ENCODE data around the gene VOPP1.

Gene VOPP1

GRCh38 chr7:55440040-55440690 lies 132.1 kb downstream of the VOPP1 start:
- Histone ChIP-seq H3K27me3 (ENCODE audit: control insufficient read depth, insufficient read depth, low read length, poor library complexity, severe bottlenecking) (no peaks in the 10 kb centered on the region), H3K4me3 (ENCODE audit: insufficient read depth, low read depth, low read length) (no peak overlapping the region), H3K9me3 (ENCODE audit: control insufficient read depth, low read length) (no peaks in the 10 kb centered on the region), H3K27ac (ENCODE audit: insufficient read depth, low read depth, low read length, poor library complexity, severe bottlenecking) (no peak overlapping the region), H3K4me1 (ENCODE audit: control insufficient read depth, insufficient read depth, low read length) (no peaks in the 10 kb centered on the region), H3K36me3 (ENCODE audit: control insufficient read depth, insufficient read depth, low read length) (no peaks in the 10 kb centered on the region)
- 93% methylated on average over 13 of the region's 13 CpGs for WGBS, 2 experiments

- H3K9me3 ChIP-seq (ENCODE audit: control insufficient read depth, low read length), result no peaks in the 10 kb centered on the region
- no peaks in the 10 kb centered on the region for H3K36me3 ChIP-seq (ENCODE audit: control insufficient read depth, insufficient read depth, low read length)
- H3K4me1 ChIP-seq (ENCODE audit: control insufficient read depth, insufficient read depth, low read length), result no peaks in the 10 kb centered on the region
- no peaks in the 10 kb centered on the region for H3K27me3 ChIP-seq (ENCODE audit: control insufficient read depth, insufficient read depth, low read length, poor library complexity, severe bottlenecking)
- WGBS, 2 experiments, result 88 to 90% methylated on average over 10 of the region's 10 CpGs
- no peak overlapping the region for H3K4me3 ChIP-seq (ENCODE audit: insufficient read depth, low read depth, low read length)
- H3K27ac ChIP-seq (ENCODE audit: insufficient read depth, low read depth, low read length, poor library complexity, severe bottlenecking), result no peak overlapping the region
Measured at GRCh38 chr7:55439627-55440026, 132.7 kb downstream of the VOPP1 start.

DNA sequence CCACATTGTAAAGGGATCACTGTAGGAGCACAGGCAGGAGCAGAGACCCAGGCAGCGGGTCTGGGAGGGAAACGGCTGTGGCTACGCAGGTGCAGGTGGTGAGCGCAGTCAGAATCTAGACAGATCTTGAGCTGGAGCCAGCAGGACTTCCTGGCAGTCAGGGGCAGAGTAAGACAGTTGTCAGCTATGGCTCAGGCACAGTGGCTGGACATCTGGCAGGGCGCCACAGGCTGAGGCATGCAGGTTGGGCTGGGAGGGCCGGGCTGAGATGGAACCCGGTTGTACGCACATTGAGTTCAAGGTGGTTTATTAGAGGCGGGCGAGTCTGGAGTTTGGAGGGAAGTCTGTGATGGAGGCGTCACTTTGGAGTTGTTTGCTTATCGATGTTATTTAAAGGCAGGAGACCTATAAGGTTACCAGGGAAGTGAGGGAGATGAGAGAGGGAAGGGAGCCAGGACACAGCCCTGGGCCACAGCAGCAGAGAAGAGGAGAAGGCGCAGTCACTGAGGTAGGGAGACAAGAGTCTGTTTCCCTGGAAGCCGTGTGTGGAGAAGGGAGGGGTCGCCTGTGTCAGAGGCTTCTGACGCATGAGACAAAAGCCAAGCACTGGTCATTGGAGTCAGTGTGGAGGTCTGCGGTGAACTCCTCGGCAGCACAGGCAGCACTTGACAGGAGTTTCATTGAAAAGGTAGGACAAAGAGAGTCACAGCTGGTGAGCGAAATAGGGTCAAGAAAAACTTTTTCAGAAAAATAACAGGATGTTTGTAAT lies 133.4 kb downstream of the VOPP1 start:
- H3K4me1 ChIP-seq (ENCODE audit: control insufficient read depth, insufficient read depth, low read length), result no peaks in the 10 kb centered on the region
- no peaks in the 10 kb centered on the region for H3K9me3 ChIP-seq (ENCODE audit: control insufficient read depth, low read length)
- H3K4me3 ChIP-seq (ENCODE audit: insufficient read depth, low read depth, low read length), result no peak overlapping the region
- no peaks in the 10 kb centered on the region for H3K27me3 ChIP-seq (ENCODE audit: control insufficient read depth, insufficient read depth, low read length, poor library complexity, severe bottlenecking)
- no peak overlapping the region for H3K27ac ChIP-seq (ENCODE audit: insufficient read depth, low read depth, low read length, poor library complexity, severe bottlenecking)
- 82 to 85% methylated on average over 19 of the region's 19 CpGs for WGBS, 2 experiments
- H3K36me3 ChIP-seq (ENCODE audit: control insufficient read depth, insufficient read depth, low read length), result no peaks in the 10 kb centered on the region

- Histone ChIP-seq H3K4me3 (ENCODE audit: insufficient read depth, low read depth, low read length) (no peak overlapping the region), H3K36me3 (ENCODE audit: control insufficient read depth, insufficient read depth, low read length) (no peaks in the 10 kb centered on the region), H3K9me3 (ENCODE audit: control insufficient read depth, low read length) (no peaks in the 10 kb centered on the region), H3K27me3 (ENCODE audit: control insufficient read depth, insufficient read depth, low read length, poor library complexity, severe bottlenecking) (no peaks in the 10 kb centered on the region), H3K4me1 (ENCODE audit: control insufficient read depth, insufficient read depth, low read length) (no peaks in the 10 kb centered on the region), H3K27ac (ENCODE audit: insufficient read depth, low read depth, low read length, poor library complexity, severe bottlenecking) (no peak overlapping the region)
- WGBS, 2 experiments, result 91 to 96% methylated on average over 13 of the region's 13 CpGs
Measured at GRCh38 chr7:55438085-55438756, 134.1 kb downstream of the VOPP1 start.

GRCh38 chr7:55437375-55437774 lies 134.9 kb downstream of the VOPP1 start:
- H3K4me1 ChIP-seq (ENCODE audit: control insufficient read depth, insufficient read depth, low read length), result no peaks in the 10 kb centered on the region
- H3K27ac ChIP-seq (ENCODE audit: insufficient read depth, low read depth, low read length, poor library complexity, severe bottlenecking), result no peak overlapping the region
- WGBS, 2 experiments, result 88 to 93% methylated on average over 1 of the region's 1 CpG
- H3K4me3 ChIP-seq (ENCODE audit: insufficient read depth, low read depth, low read length), result no peak overlapping the region
- H3K9me3 ChIP-seq (ENCODE audit: control insufficient read depth, low read length), result no peaks in the 10 kb centered on the region
- no peaks in the 10 kb centered on the region for H3K27me3 ChIP-seq (ENCODE audit: control insufficient read depth, insufficient read depth, low read length, poor library complexity, severe bottlenecking)
- no peaks in the 10 kb centered on the region for H3K36me3 ChIP-seq (ENCODE audit: control insufficient read depth, insufficient read depth, low read length)

DNA sequence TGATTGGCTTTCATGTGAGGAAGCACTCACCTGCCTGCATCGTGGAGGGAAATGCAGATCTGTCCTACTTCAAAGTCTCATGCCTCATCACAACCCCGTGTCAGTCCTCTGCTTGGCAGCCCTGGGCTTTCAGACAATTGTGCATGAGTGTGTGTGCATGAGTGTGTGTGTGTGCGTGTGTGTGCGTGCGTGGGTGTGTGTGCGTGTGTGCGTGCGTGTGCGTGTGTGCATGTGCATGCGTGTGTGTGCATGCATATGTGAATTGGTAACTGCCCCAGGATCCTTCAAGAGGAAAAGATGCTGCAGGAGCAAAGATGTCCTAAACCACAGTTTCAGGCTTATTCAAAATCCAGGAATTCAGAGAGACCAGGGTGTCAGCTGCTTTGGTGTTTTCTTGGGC lies 135.8 kb downstream of the VOPP1 start:
- H3K4me3 ChIP-seq (ENCODE audit: insufficient read depth, low read depth, low read length), result no peak overlapping the region
- no peaks in the 10 kb centered on the region for H3K4me1 ChIP-seq (ENCODE audit: control insufficient read depth, insufficient read depth, low read length)
- H3K27ac ChIP-seq (ENCODE audit: insufficient read depth, low read depth, low read length, poor library complexity, severe bottlenecking), result no peak overlapping the region
- 90 to 91% methylated on average over 10 of the region's 10 CpGs for WGBS, 2 experiments
- no peaks in the 10 kb centered on the region for H3K9me3 ChIP-seq (ENCODE audit: control insufficient read depth, low read length)
- H3K27me3 ChIP-seq (ENCODE audit: control insufficient read depth, insufficient read depth, low read length, poor library complexity, severe bottlenecking), result no peaks in the 10 kb centered on the region
- H3K36me3 ChIP-seq (ENCODE audit: control insufficient read depth, insufficient read depth, low read length), result no peaks in the 10 kb centered on the region

- H3K27ac ChIP-seq (ENCODE audit: insufficient read depth, low read depth, low read length, poor library complexity, severe bottlenecking), result no peak overlapping the region
- no peaks in the 10 kb centered on the region for H3K36me3 ChIP-seq (ENCODE audit: control insufficient read depth, insufficient read depth, low read length)
- no peaks in the 10 kb centered on the region for H3K4me1 ChIP-seq (ENCODE audit: control insufficient read depth, insufficient read depth, low read length)
- H3K27me3 ChIP-seq (ENCODE audit: control insufficient read depth, insufficient read depth, low read length, poor library complexity, severe bottlenecking), result no peaks in the 10 kb centered on the region
- H3K9me3 ChIP-seq (ENCODE audit: control insufficient read depth, low read length), result no peaks in the 10 kb centered on the region
- WGBS, 2 experiments, result 88% methylated on average over 10 of the region's 10 CpGs
- no peak overlapping the region for H3K4me3 ChIP-seq (ENCODE audit: insufficient read depth, low read depth, low read length)
Measured at GRCh38 chr7:55435466-55435865, 136.8 kb downstream of the VOPP1 start.

- Histone ChIP-seq H3K4me3 (ENCODE audit: insufficient read depth, low read depth, low read length) (no peak overlapping the region), H3K27me3 (ENCODE audit: control insufficient read depth, insufficient read depth, low read length, poor library complexity, severe bottlenecking) (no peaks in the 10 kb centered on the region), H3K27ac (ENCODE audit: insufficient read depth, low read depth, low read length, poor library complexity, severe bottlenecking) (no peak overlapping the region), H3K9me3 (ENCODE audit: control insufficient read depth, low read length) (no peaks in the 10 kb centered on the region), H3K4me1 (ENCODE audit: control insufficient read depth, insufficient read depth, low read length) (no peaks in the 10 kb centered on the region), H3K36me3 (ENCODE audit: control insufficient read depth, insufficient read depth, low read length) (no peaks in the 10 kb centered on the region)
- 78 to 79% methylated on average over 13 of the region's 13 CpGs for WGBS, 2 experiments
Measured at GRCh38 chr7:55432939-55433784, 139.1 kb downstream of the VOPP1 start.

- H3K9me3 ChIP-seq (ENCODE audit: control insufficient read depth, low read length), result no peaks in the 10 kb centered on the region
- H3K27ac ChIP-seq (ENCODE audit: insufficient read depth, low read depth, low read length, poor library complexity, severe bottlenecking), result no peak overlapping the region
- no peak overlapping the region for H3K4me3 ChIP-seq (ENCODE audit: insufficient read depth, low read depth, low read length)
- H3K36me3 ChIP-seq (ENCODE audit: control insufficient read depth, insufficient read depth, low read length), result no peaks in the 10 kb centered on the region
- no peaks in the 10 kb centered on the region for H3K27me3 ChIP-seq (ENCODE audit: control insufficient read depth, insufficient read depth, low read length, poor library complexity, severe bottlenecking)
- WGBS, 2 experiments, result 89 to 97% methylated on average over 3 of the region's 3 CpGs
- no peaks in the 10 kb centered on the region for H3K4me1 ChIP-seq (ENCODE audit: control insufficient read depth, insufficient read depth, low read length)
Measured at GRCh38 chr7:55432506-55432905, 139.8 kb downstream of the VOPP1 start.

All from ectodermal cell (in vitro differentiated cells).